Measurements from ENCODE around the gene NPC1L1. TPM values are rescaled to one million over a fixed set of nuclear protein-coding genes. Genes with fewer than 3 reads are reported as not detected.

The NPC1L1 gene
- total RNA-seq, 1 experiment from 2014 or later = 0.15 TPM

DNA sequence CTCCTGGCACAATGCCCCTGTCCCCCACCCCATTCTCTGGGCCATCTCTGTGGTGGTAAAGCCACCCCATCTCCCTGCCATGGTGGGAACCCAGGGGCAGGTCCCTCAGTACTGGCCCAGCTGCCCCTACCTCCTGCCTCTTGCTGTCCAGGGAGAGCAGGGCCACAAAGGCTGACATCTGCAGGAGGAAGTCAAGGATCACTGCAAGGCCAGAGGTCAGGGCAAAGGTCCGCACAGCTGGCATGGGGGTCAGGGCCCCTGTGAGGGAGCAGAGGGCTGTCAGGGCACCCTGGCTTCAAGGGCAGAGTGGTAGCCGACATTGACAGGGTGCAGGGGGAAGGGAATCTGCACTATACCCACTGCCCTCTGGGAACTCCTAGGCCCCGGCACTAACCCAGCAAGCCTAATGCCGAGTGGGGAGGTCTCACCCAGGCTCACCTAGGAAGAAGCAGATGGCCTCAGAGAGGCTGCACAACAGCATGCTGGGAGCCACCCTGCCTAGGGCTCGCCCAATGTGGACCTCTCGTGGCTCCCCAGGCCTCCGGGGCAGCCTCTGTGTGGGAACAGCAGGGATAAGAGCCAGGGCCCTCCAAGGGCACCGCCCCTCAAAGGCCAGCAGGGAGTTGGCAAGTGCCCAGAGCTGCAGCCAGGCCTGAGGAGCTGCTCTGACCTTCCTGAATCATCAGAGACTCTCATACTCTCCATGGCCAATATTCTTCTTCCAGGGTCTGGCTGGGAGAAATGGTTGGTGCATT is 7.7 kb downstream of the NPC1L1 start (continued):
- TF ChIP-seq PRDM15 (CRISPR knock-in tag; IDR thresholded peaks at IDR 0.05) = no peak

GRCh38 chr7:44531421-44532380 is 9.4 kb downstream of the NPC1L1 start:
- H3K27me3 Mint-ChIP-seq (ENCODE audit: low read depth) = peaks cover 3% of the 10 kb centered on the region

DNA sequence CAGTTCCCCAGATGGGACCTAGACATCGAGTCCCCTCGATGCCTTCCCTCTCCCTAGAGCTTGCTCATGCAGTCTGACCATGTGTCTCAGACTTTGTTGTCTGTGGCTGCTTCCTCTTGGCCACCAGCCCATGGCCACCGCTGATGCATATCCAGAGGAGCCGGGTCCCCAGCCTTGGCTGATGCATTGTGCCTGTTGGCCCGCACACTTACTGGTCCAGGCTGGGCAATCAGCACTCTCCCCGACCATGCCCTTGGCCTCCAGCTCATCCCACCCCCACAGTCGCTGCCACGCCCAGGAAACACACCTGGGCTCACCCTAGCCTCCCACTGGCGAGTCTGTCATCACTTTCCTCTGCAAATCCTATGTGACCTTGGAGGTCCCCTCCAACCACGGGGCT is 10.1 kb downstream of the NPC1L1 start:
- Mint-ChIP-seq H3K4me1 (no peaks in the 10 kb centered on the region), H3K36me3 (0 out of 2 replicates have a peak, but pooled peaks cover 1% of the 10 kb centered on the region), H3K27ac (no peak overlapping the region), H3K4me3 (no peak overlapping the region), H3K9me3 (peaks cover 6% of the 10 kb centered on the region), H3K27me3 (ENCODE audit: low read depth) (peaks cover 3% of the 10 kb centered on the region)
- DNase-seq (ENCODE audit: low spot score) (no peak), ATAC-seq (no peak)
- CTCF ChIA-PET = no interaction called here
- POLR2A ChIA-PET = no interaction called here
- TF ChIP-seq PREB (CRISPR knock-in tag; IDR thresholded peaks at IDR 0.05; ENCODE audit: borderline replicate concordance) = no peak
- TF ChIP-seq EMX1 (CRISPR knock-in tag; IDR thresholded peaks at IDR 0.05) = no peak
- TF ChIP-seq, protein P1, sequence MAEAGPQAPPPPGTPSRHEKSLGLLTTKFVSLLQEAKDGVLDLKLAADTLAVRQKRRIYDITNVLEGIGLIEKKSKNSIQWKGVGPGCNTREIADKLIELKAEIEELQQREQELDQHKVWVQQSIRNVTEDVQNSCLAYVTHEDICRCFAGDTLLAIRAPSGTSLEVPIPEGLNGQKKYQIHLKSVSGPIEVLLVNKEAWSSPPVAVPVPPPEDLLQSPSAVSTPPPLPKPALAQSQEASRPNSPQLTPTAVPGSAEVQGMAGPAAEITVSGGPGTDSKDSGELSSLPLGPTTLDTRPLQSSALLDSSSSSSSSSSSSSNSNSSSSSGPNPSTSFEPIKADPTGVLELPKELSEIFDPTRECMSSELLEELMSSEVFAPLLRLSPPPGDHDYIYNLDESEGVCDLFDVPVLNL (CRISPR knock-in tag; IDR thresholded peaks at IDR 0.05; ENCODE audit: borderline replicate concordance, low read depth) = no peak
- no peak for TF ChIP-seq FOXJ3 (CRISPR knock-in tag; IDR thresholded peaks at IDR 0.05; ENCODE audit: borderline replicate concordance)
- no peak for TF ChIP-seq ATF3 (CRISPR knock-in tag; conservative IDR thresholded peaks at IDR 0.05)
- no peak for TF ChIP-seq IRF2 (CRISPR knock-in tag; IDR thresholded peaks at IDR 0.05; ENCODE audit: borderline replicate concordance, low read depth)
- no peak for TF ChIP-seq FOXP1 (CRISPR knock-in tag; IDR thresholded peaks at IDR 0.05; ENCODE audit: borderline replicate concordance)

More at GRCh38 chr7:44531421-44532380, 9.4 kb downstream of the NPC1L1 start:
- TF ChIP-seq TEAD4 (CRISPR knock-in tag; IDR thresholded peaks at IDR 0.05) (no peak), NFE2L1 (CRISPR knock-in tag; IDR thresholded peaks at IDR 0.05) (no peak), NR1H2 (CRISPR knock-in tag; IDR thresholded peaks at IDR 0.05) (no peak), ZNF396 (CRISPR knock-in tag; IDR thresholded peaks at IDR 0.05; ENCODE audit: borderline replicate concordance) (no peak), USF1 (CRISPR knock-in tag; IDR thresholded peaks at IDR 0.05) (no peak), CBFB (CRISPR knock-in tag; IDR thresholded peaks at IDR 0.05; ENCODE audit: low read depth) (no peak), EMX1 (CRISPR knock-in tag; IDR thresholded peaks at IDR 0.05) (no peak), ZNF423 (CRISPR knock-in tag; IDR thresholded peaks at IDR 0.05) (no peak), SP1 (CRISPR knock-in tag; conservative IDR thresholded peaks at IDR 0.05) (no peak), ATF1 (CRISPR knock-in tag; IDR thresholded peaks at IDR 0.05) (no peak), CREB1 (CRISPR knock-in tag; IDR thresholded peaks at IDR 0.05) (no peak), GRHL2 (CRISPR knock-in tag; IDR thresholded peaks at IDR 0.05; ENCODE audit: insufficient replicate concordance, severe bottlenecking) (no peak), ATF3 (CRISPR knock-in tag; conservative IDR thresholded peaks at IDR 0.05) (no peak), ESRRA (CRISPR knock-in tag; IDR thresholded peaks at IDR 0.05; ENCODE audit: borderline replicate concordance) (no peak)
- TF ChIP-seq, protein P2, sequence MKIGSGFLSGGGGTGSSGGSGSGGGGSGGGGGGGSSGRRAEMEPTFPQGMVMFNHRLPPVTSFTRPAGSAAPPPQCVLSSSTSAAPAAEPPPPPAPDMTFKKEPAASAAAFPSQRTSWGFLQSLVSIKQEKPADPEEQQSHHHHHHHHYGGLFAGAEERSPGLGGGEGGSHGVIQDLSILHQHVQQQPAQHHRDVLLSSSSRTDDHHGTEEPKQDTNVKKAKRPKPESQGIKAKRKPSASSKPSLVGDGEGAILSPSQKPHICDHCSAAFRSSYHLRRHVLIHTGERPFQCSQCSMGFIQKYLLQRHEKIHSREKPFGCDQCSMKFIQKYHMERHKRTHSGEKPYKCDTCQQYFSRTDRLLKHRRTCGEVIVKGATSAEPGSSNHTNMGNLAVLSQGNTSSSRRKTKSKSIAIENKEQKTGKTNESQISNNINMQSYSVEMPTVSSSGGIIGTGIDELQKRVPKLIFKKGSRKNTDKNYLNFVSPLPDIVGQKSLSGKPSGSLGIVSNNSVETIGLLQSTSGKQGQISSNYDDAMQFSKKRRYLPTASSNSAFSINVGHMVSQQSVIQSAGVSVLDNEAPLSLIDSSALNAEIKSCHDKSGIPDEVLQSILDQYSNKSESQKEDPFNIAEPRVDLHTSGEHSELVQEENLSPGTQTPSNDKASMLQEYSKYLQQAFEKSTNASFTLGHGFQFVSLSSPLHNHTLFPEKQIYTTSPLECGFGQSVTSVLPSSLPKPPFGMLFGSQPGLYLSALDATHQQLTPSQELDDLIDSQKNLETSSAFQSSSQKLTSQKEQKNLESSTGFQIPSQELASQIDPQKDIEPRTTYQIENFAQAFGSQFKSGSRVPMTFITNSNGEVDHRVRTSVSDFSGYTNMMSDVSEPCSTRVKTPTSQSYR (CRISPR knock-in tag; IDR thresholded peaks at IDR 0.05) = no peak
- TF ChIP-seq, protein P3, sequence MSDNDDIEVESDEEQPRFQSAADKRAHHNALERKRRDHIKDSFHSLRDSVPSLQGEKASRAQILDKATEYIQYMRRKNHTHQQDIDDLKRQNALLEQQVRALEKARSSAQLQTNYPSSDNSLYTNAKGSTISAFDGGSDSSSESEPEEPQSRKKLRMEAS (CRISPR knock-in tag; IDR thresholded peaks at IDR 0.05) = no peak
- no peak for ATAC-seq
- H3K4me3 Mint-ChIP-seq = no peak overlapping the region
- DNase-seq (ENCODE audit: low spot score) = no peak
- H3K36me3 Mint-ChIP-seq = no peaks in the 10 kb centered on the region
- ChIA-PET CTCF (interaction anchor here (0.6 kb wide), 1 partner anchor 289 kb away, joined by 4 read pairs; no protein-coding TSS in a partner anchor), POLR2A (no interaction called here)
- H3K27ac Mint-ChIP-seq = no peak overlapping the region
- H3K4me1 Mint-ChIP-seq = no peaks in the 10 kb centered on the region
- peaks cover 4% of the 10 kb centered on the region; the same call in 1 of the 2 replicates for H3K9me3 Mint-ChIP-seq
